Muscle of arm (tissue), 12 donors: ENCODE results near the gene CBY1. TPM values are rescaled to one million over a fixed set of nuclear protein-coding genes. Genes with fewer than 3 reads are reported as not detected.

Experiments used
- DNase-seq: peaks from one replicate; pipeline ENCODE4 v3.0.0-alpha.2; 2013
- polyA plus RNA-seq, 12 donors: library from polyadenylated mRNA; unstranded; fragments of 120-200 nt; gene quantifications; one replicate each; pipeline ENCODE4 v1.2.1, GENCODE V29; 2013; ENCODE audit not compliant: insufficient read length in 12 of 12

Gene CBY1
- polyA plus RNA-seq, 12 donors, result 28.3 to 41.5 (median 33.2) TPM; not detected in 1

- no peak for DNase-seq
Observed at GRCh38 chr22:38718414-38718813, 62.0 kb downstream of the CBY1 start.

DNA sequence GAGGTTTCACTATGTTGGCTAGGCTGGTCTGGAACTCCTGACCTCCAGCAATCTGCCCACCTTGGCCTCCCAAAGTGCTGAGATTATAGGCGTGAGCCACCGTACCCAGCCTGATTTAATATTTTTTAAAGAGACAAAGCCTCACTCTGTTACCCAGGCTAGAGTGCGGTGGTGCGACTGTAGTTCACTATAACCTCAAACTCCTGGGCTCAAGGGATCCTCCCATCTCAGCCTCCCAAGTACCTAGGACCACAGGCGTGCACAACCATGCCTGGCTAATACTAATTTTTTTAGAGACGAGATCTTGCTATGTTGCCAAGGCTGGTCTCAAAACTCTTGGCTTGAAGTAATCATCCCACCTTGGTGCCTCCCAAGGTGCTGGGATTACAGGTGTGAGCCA, 62.8 kb downstream of the CBY1 start:
- DNase-seq, result no peak

DNA sequence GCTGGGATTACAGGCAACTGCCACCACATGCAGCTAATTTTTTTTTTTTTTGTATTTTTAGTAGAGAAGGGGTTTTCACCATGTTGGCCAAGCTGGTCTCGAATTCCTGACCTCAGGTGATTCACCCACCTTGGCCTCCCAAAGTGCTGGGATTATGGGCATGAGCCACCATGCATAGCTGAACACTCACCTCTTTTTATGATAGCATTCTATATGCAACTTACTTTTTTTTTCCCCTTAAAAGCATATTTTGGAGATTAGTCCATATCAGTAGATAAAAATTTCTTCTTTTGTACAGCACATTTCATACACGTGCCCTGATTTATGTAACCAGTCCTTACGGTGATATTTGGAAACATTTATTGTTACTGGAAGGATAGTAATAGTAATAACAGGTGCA, 63.9 kb downstream of the CBY1 start:
- no peak for DNase-seq

DNA sequence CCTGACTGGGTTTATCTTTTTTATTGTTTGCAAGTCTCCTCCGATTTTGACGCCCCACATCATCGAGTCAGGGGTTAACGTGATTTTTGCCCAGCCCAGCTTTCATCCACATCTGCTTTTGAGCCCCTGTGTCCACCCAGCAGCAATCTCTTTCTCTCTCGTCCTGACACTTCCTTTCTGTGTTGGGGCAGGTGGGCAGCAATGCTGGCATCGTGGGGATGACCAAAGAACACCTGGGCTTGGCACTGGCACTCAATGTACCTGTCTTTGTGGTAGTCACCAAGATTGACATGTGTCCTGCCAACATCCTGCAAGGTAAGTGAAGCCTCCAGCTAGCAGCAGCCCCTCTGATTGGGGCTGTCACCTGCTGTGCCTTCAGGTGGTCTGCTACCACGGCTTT, 65.1 kb downstream of the CBY1 start:
- DNase-seq, result no peak

Other genes starting within 250 kb of the CBY1 start
- gene KCNJ4, start 201.4 kb upstream of the CBY1 start, polyA plus RNA-seq, result under 1 TPM in 9 of 12 donors, not detected in 3; 0.14 to 0.37 (median 0.20) TPM
- gene KDELR3, start 188.5 kb upstream of the CBY1 start, polyA plus RNA-seq, result 10 to 100 TPM in 11 of 12 donors, not detected in 1; 22.9 to 55.8 (median 33.7) TPM
- 1,000 to 10,000 TPM in 1 of 12 donors, 100 to 1,000 TPM in 11; 264 to 1,711 (median 369) TPM for gene DDX17, start 150.3 kb upstream of the CBY1 start, polyA plus RNA-seq
- 1 to 10 TPM in 11 of 12 donors, not detected in 1; 3.5 to 9.0 (median 4.9) TPM for gene DMC1, start 86.5 kb upstream of the CBY1 start, polyA plus RNA-seq
- 1 to 10 TPM in 6 of 12 donors, under 1 TPM in 4, not detected in 2; 0.73 to 2.2 (median 1.2) TPM for gene FAM227A, start 246 bp upstream of the CBY1 start, polyA plus RNA-seq
- 10 to 100 TPM in 11 of 12 donors, not detected in 1; 63.9 to 88.3 (median 83.5) TPM for gene TOMM22, start 25.3 kb downstream of the CBY1 start, polyA plus RNA-seq
- gene JOSD1, start 44.3 kb downstream of the CBY1 start, polyA plus RNA-seq, result 10 to 100 TPM in 11 of 12 donors, not detected in 1; 31.4 to 79.1 (median 37.2) TPM
- gene GTPBP1, start 49.3 kb downstream of the CBY1 start, polyA plus RNA-seq, result 10 to 100 TPM in 11 of 12 donors, not detected in 1; 26.1 to 46.2 (median 35.0) TPM
- 10 to 100 TPM in 11 of 12 donors, not detected in 1; 39.3 to 85.0 (median 47.5) TPM for gene SUN2, start 99.4 kb downstream of the CBY1 start, polyA plus RNA-seq
- gene DNAL4, start 137.5 kb downstream of the CBY1 start, polyA plus RNA-seq, result 10 to 100 TPM in 9 of 12 donors, 1 to 10 TPM in 2, not detected in 1; 9.0 to 33.7 (median 12.0) TPM
- 1 to 10 TPM in 11 of 12 donors, not detected in 1; 4.1 to 10.0 (median 5.0) TPM for gene NPTXR, start 187.4 kb downstream of the CBY1 start, polyA plus RNA-seq
- gene CBX6, start 215.6 kb downstream of the CBY1 start, polyA plus RNA-seq, result 100 to 1,000 TPM in 1 of 12 donors, 10 to 100 TPM in 11; 18.8 to 226 (median 30.1) TPM